ENCODE results near the gene PRRT1B.

Gene PRRT1B

GRCh38 chr9:131594906-131595665, 49.8 kb downstream of the PRRT1B start:
- TF ChIP-seq PPARA (CRISPR knock-in tag; IDR thresholded peaks at IDR 0.05; ENCODE audit: borderline replicate concordance) (no peak), POU6F1 (CRISPR knock-in tag; IDR thresholded peaks at IDR 0.05; ENCODE audit: borderline replicate concordance, low read depth) (no peak), ZNF70 (CRISPR knock-in tag; IDR thresholded peaks at IDR 0.05) (no peak), TCF4 (CRISPR knock-in tag; IDR thresholded peaks at IDR 0.05; ENCODE audit: borderline replicate concordance) (no peak), GLIS3 (CRISPR knock-in tag; IDR thresholded peaks at IDR 0.05) (no peak), CSDC2 (CRISPR knock-in tag; IDR thresholded peaks at IDR 0.05) (no peak), ARNTL (CRISPR knock-in tag; IDR thresholded peaks at IDR 0.05; ENCODE audit: borderline replicate concordance, low read depth) (no peak), TOX (CRISPR knock-in tag; IDR thresholded peaks at IDR 0.05; ENCODE audit: borderline replicate concordance) (no peak), OSR1 (CRISPR knock-in tag; IDR thresholded peaks at IDR 0.05) (no peak), ZFP30 (CRISPR knock-in tag; IDR thresholded peaks at IDR 0.05) (no peak), BACH2 (CRISPR knock-in tag; IDR thresholded peaks at IDR 0.05; ENCODE audit: borderline replicate concordance) (no peak), ZFP3 (CRISPR knock-in tag; IDR thresholded peaks at IDR 0.05) (no peak), SNAI2 (CRISPR knock-in tag; IDR thresholded peaks at IDR 0.05) (no peak), ZC3H10 (CRISPR knock-in tag; IDR thresholded peaks at IDR 0.05) (no peak), ZNF565 (CRISPR knock-in tag; conservative IDR thresholded peaks at IDR 0.05; ENCODE audit: low read depth) (no peak), ZNF8 (CRISPR knock-in tag; IDR thresholded peaks at IDR 0.05) (no peak)
- TF ChIP-seq, protein P1, sequence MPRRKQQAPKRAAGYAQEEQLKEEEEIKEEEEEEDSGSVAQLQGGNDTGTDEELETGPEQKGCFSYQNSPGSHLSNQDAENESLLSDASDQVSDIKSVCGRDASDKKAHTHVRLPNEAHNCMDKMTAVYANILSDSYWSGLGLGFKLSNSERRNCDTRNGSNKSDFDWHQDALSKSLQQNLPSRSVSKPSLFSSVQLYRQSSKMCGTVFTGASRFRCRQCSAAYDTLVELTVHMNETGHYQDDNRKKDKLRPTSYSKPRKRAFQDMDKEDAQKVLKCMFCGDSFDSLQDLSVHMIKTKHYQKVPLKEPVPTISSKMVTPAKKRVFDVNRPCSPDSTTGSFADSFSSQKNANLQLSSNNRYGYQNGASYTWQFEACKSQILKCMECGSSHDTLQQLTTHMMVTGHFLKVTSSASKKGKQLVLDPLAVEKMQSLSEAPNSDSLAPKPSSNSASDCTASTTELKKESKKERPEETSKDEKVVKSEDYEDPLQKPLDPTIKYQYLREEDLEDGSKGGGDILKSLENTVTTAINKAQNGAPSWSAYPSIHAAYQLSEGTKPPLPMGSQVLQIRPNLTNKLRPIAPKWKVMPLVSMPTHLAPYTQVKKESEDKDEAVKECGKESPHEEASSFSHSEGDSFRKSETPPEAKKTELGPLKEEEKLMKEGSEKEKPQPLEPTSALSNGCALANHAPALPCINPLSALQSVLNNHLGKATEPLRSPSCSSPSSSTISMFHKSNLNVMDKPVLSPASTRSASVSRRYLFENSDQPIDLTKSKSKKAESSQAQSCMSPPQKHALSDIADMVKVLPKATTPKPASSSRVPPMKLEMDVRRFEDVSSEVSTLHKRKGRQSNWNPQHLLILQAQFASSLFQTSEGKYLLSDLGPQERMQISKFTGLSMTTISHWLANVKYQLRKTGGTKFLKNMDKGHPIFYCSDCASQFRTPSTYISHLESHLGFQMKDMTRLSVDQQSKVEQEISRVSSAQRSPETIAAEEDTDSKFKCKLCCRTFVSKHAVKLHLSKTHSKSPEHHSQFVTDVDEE (CRISPR knock-in tag; IDR thresholded peaks at IDR 0.05), result no peak
- TF ChIP-seq, protein P2, sequence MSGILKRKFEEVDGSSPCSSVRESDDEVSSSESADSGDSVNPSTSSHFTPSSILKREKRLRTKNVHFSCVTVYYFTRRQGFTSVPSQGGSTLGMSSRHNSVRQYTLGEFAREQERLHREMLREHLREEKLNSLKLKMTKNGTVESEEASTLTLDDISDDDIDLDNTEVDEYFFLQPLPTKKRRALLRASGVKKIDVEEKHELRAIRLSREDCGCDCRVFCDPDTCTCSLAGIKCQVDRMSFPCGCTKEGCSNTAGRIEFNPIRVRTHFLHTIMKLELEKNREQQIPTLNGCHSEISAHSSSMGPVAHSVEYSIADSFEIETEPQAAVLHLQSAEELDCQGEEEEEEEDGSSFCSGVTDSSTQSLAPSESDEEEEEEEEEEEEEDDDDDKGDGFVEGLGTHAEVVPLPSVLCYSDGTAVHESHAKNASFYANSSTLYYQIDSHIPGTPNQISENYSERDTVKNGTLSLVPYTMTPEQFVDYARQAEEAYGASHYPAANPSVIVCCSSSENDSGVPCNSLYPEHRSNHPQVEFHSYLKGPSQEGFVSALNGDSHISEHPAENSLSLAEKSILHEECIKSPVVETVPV (CRISPR knock-in tag; IDR thresholded peaks at IDR 0.05), result no peak
- TF ChIP-seq, protein P3, sequence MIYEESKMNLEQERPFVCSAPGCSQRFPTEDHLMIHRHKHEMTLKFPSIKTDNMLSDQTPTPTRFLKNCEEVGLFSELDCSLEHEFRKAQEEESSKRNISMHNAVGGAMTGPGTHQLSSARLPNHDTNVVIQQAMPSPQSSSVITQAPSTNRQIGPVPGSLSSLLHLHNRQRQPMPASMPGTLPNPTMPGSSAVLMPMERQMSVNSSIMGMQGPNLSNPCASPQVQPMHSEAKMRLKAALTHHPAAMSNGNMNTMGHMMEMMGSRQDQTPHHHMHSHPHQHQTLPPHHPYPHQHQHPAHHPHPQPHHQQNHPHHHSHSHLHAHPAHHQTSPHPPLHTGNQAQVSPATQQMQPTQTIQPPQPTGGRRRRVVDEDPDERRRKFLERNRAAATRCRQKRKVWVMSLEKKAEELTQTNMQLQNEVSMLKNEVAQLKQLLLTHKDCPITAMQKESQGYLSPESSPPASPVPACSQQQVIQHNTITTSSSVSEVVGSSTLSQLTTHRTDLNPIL (CRISPR knock-in tag; IDR thresholded peaks at IDR 0.05; ENCODE audit: low read depth), result no peak
- TF ChIP-seq, protein P4, sequence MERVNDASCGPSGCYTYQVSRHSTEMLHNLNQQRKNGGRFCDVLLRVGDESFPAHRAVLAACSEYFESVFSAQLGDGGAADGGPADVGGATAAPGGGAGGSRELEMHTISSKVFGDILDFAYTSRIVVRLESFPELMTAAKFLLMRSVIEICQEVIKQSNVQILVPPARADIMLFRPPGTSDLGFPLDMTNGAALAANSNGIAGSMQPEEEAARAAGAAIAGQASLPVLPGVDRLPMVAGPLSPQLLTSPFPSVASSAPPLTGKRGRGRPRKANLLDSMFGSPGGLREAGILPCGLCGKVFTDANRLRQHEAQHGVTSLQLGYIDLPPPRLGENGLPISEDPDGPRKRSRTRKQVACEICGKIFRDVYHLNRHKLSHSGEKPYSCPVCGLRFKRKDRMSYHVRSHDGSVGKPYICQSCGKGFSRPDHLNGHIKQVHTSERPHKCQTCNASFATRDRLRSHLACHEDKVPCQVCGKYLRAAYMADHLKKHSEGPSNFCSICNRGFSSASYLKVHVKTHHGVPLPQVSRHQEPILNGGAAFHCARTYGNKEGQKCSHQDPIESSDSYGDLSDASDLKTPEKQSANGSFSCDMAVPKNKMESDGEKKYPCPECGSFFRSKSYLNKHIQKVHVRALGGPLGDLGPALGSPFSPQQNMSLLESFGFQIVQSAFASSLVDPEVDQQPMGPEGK (CRISPR knock-in tag; IDR thresholded peaks at IDR 0.05; ENCODE audit: borderline replicate concordance), result no peak
- ATAC-seq, result no peak

DNA sequence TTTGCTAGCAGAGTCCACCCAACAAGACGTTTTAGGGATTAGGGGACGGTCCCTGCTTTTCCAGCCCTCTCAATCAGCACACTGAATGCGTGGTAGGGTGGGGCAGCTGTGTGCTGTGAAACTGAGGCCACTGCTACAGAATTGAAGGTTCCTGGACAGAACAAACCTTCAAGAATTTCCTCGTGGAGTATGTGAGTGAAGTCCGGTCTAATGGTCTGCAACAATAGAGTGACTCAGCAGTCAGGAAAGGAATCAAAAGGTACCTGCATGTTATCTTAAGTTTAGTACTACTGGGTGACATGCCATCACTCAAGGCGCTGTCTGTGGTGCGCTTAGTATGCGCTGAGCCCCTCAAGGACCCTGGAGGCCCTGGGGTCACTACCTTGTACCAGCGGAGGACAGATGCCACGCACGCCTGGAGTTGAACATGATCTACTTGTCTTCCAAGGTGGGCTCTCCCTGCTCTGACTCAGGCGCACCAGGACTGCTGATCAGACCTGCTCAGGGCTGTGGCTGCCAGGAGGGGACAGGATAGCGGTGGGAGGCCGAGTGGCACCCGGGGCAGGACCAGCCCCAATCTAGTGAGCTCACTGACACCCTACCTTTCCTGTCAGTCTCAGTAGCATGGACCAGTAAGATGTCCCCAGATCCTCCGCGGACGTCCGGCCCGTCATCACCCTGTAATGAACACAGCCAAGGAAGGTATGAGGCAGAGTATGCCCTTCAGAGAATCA, 50.5 kb downstream of the PRRT1B start:
- ATAC-seq, result no peak
- TF ChIP-seq POU6F1 (CRISPR knock-in tag; IDR thresholded peaks at IDR 0.05; ENCODE audit: borderline replicate concordance, low read depth) (no peak), ZNF565 (CRISPR knock-in tag; conservative IDR thresholded peaks at IDR 0.05; ENCODE audit: low read depth) (no peak), ARNTL (CRISPR knock-in tag; IDR thresholded peaks at IDR 0.05; ENCODE audit: borderline replicate concordance, low read depth) (no peak), PPARA (CRISPR knock-in tag; IDR thresholded peaks at IDR 0.05; ENCODE audit: borderline replicate concordance) (no peak), GLIS3 (CRISPR knock-in tag; IDR thresholded peaks at IDR 0.05) (no peak), SNAI2 (CRISPR knock-in tag; IDR thresholded peaks at IDR 0.05) (no peak), RARB (CRISPR knock-in tag; IDR thresholded peaks at IDR 0.05) (no peak), TOX (CRISPR knock-in tag; IDR thresholded peaks at IDR 0.05; ENCODE audit: borderline replicate concordance) (no peak), TCF4 (CRISPR knock-in tag; IDR thresholded peaks at IDR 0.05; ENCODE audit: borderline replicate concordance) (no peak), ZFP30 (CRISPR knock-in tag; IDR thresholded peaks at IDR 0.05) (no peak), CSDC2 (CRISPR knock-in tag; IDR thresholded peaks at IDR 0.05) (no peak)
- TF ChIP-seq, protein P3 (CRISPR knock-in tag; IDR thresholded peaks at IDR 0.05; ENCODE audit: low read depth), result no peak
- TF ChIP-seq, protein P1 (CRISPR knock-in tag; IDR thresholded peaks at IDR 0.05), result no peak
